H1 (cell line): ENCODE data around the gene ATF7. TPM values are rescaled to one million over a fixed set of nuclear protein-coding genes. Genes with fewer than 3 reads are reported as not detected.

ENCODE experiments used
- CTCF ChIA-PET: fragments of 300-600 bp; sonication (Branson Sonifier 250); formaldehyde crosslinking; loops from one replicate; lab custom pipeline; 2021; ENCODE audit not compliant: partially characterized antibody; lab: Charles Lee
- POLR2A ChIA-PET: fragments of 300-600 bp; sonication (Branson Sonifier 250); formaldehyde crosslinking; loops from one replicate; lab custom pipeline; 2021; ENCODE audit warnings: inconsistent platforms; ENCODE audit not compliant: partially characterized antibody; lab: Charles Lee
- DNase-seq, 2 experiments: peaks; one replicate each; pipeline versions ENCODE4 v3.0.0 to v3.0.0-alpha.2; 2010 to 2022; ENCODE audit warnings: low spot score in 2 of 2, low read depth in 1 of 2, mixed read lengths in 1 of 2
- FAIRE-seq: peaks from 2 replicates; lab custom pipeline; 2011; peaks lifted over from hg19 to GRCh38; lab: Jason Lieb, UNC
- H2AFZ ChIP-seq: 2 replicates; pipeline ENCODE4 v1.8.1; 2012; ENCODE audit warnings: low read length, inconsistent platforms
- H2AK5ac ChIP-seq: 2 replicates; pipeline ENCODE4 v1.6.1; 2013; ENCODE audit warnings: low read depth, low read length
- H2BK120ac ChIP-seq: replicated peaks from 2 replicates; pipeline ENCODE3; 2013; ENCODE audit warnings: low read depth, low read length, inconsistent platforms
- H2BK12ac ChIP-seq: 2 replicates; pipeline ENCODE4 v1.6.1; 2013; ENCODE audit warnings: low read depth, low read length
- H2BK15ac ChIP-seq: 2 replicates; pipeline ENCODE4 v1.6.1; 2013; ENCODE audit warnings: low read length
- H2BK20ac ChIP-seq: 2 replicates; pipeline ENCODE4 v1.6.1; 2013; ENCODE audit warnings: low read length
- H2BK5ac ChIP-seq: 2 replicates; pipeline ENCODE4 v1.6.1; 2013; ENCODE audit warnings: low read depth, low read length
- H3K14ac ChIP-seq: 2 replicates; pipeline ENCODE4 v1.6.1; 2013; ENCODE audit warnings: inconsistent platforms; ENCODE audit not compliant: insufficient read length
- H3K18ac ChIP-seq: 2 replicates; pipeline ENCODE4 v1.6.1; 2013; ENCODE audit warnings: low read length; ENCODE audit errors: extremely low read depth
- H3K23ac ChIP-seq: 2 replicates; pipeline ENCODE4 v1.6.1; 2013; ENCODE audit warnings: inconsistent platforms; ENCODE audit not compliant: insufficient read length
- H3K23me2 ChIP-seq: 2 replicates; pipeline ENCODE4 v1.6.1; 2013; ENCODE audit warnings: low read depth, low read length
- H3K27ac ChIP-seq: 2 replicates; pipeline ENCODE4 v1.6.1; 2011; ENCODE audit warnings: low read depth, low read length, inconsistent platforms
- H3K27me3 ChIP-seq, 4 experiments: replicated peaks in 1 of 4; 1 replicate in 1 of 4; 2 replicates in 3 of 4; pipeline versions ENCODE4 v1.6.1 to v1.8.1; 2011 to 2013; ENCODE audit warnings: low read length in 3 of 4, mild to moderate bottlenecking in 3 of 4, inconsistent platforms in 2 of 4, mixed read lengths in 2 of 4, moderate library complexity in 1 of 4; ENCODE audit not compliant: control insufficient read depth in 3 of 4, insufficient read depth in 3 of 4; ENCODE audit errors: extremely low read depth in 1 of 4
- H3K36me3 ChIP-seq, 4 experiments: 2 replicates each; pipeline versions ENCODE4 v1.6.1 to v1.8.1; 2011 to 2013; ENCODE audit warnings: mild to moderate bottlenecking in 4 of 4, low read length in 3 of 4, moderate library complexity in 2 of 4, control low read depth in 1 of 4, inconsistent platforms in 1 of 4; ENCODE audit not compliant: insufficient read depth in 4 of 4, control insufficient read depth in 2 of 4
- H3K4ac ChIP-seq: replicated peaks from 2 replicates; pipeline ENCODE3; 2013; ENCODE audit warnings: low read length, low read depth, mixed read lengths, inconsistent platforms; ENCODE audit not compliant: insufficient read length
- H3K4me1 ChIP-seq, 4 experiments: replicated peaks in 1 of 4; 1 replicate in 1 of 4; 2 replicates in 3 of 4; pipeline versions ENCODE4 v1.6.1 to v1.8.1; 2011 to 2013; ENCODE audit warnings: low read length in 3 of 4, inconsistent platforms in 2 of 4, mixed read lengths in 1 of 4; ENCODE audit not compliant: insufficient read depth in 4 of 4, control insufficient read depth in 3 of 4
- H3K4me2 ChIP-seq, 2 experiments: 2 replicates each; pipeline versions ENCODE4 v1.6.1 to v1.8.1; 2011 to 2013; ENCODE audit warnings: low read depth in 2 of 2, low read length in 2 of 2, control low read depth in 1 of 2, inconsistent platforms in 1 of 2, mild to moderate bottlenecking in 1 of 2; ENCODE audit not compliant: insufficient read depth in 1 of 2
- H3K4me3 ChIP-seq, 4 experiments: fragments of 200-600, 300-600 bp in 1 of 4; sonication (generic), shearing (Covaris generic), sonication (Bioruptor Twin) in 1 of 4; 2 replicates each; pipeline versions ENCODE4 v1.5.1 to v1.8.1; 2011 to 2016; ENCODE audit warnings: low read length in 4 of 4, low read depth in 3 of 4, control low read depth in 2 of 4, inconsistent platforms in 2 of 4, mild to moderate bottlenecking in 2 of 4, mixed read lengths in 1 of 4, moderate library complexity in 1 of 4; ENCODE audit not compliant: insufficient read depth in 2 of 4; ENCODE audit errors: extremely low read depth in 1 of 4
- H3K56ac ChIP-seq: replicated peaks from 2 replicates; pipeline ENCODE3; 2013; ENCODE audit warnings: low read depth, mild to moderate bottlenecking, mixed read lengths, low read length, inconsistent platforms; ENCODE audit not compliant: insufficient read length
- H3K79me1 ChIP-seq: 2 replicates; pipeline ENCODE4 v1.6.1; 2013; ENCODE audit warnings: low read depth, low read length, control low read depth
- H3K79me2 ChIP-seq, 2 experiments: 2 replicates each; pipeline versions ENCODE4 v1.6.1 to v1.8.1; 2012 to 2013; ENCODE audit warnings: low read length in 2 of 2, mild to moderate bottlenecking in 2 of 2, inconsistent platforms in 1 of 2; ENCODE audit not compliant: insufficient read depth in 2 of 2, control insufficient read depth in 1 of 2
- H3K9ac ChIP-seq, 4 experiments: replicated peaks in 1 of 4; 1 replicate in 1 of 4; 2 replicates in 3 of 4; pipeline versions ENCODE4 v1.6.1 to v1.8.1; 2011 to 2013; ENCODE audit warnings: low read depth in 3 of 4, low read length in 3 of 4, control low read depth in 2 of 4, mild to moderate bottlenecking in 2 of 4, moderate library complexity in 2 of 4, inconsistent platforms in 1 of 4; ENCODE audit errors: extremely low read depth in 1 of 4
- H3K9me3 ChIP-seq, 2 experiments: 2 replicates each; pipeline versions ENCODE4 v1.6.1 to v1.8.1; 2012 to 2013; ENCODE audit warnings: mild to moderate bottlenecking in 2 of 2, moderate library complexity in 2 of 2, control low read depth in 1 of 2, inconsistent platforms in 1 of 2, low read depth in 1 of 2, low read length in 1 of 2, mixed read lengths in 1 of 2; ENCODE audit not compliant: insufficient read depth in 2 of 2
- H4K20me1 ChIP-seq, 2 experiments: replicated peaks in 1 of 2; 2 replicates each; pipeline versions ENCODE3 to v1.8.1; 2011 to 2013; ENCODE audit warnings: inconsistent platforms in 2 of 2, low read length in 2 of 2, mild to moderate bottlenecking in 1 of 2; ENCODE audit not compliant: insufficient read depth in 2 of 2, control insufficient read depth in 1 of 2
- H4K5ac ChIP-seq: 2 replicates; pipeline ENCODE4 v1.6.1; 2013; ENCODE audit warnings: low read length, low read depth, mixed read lengths, inconsistent platforms; ENCODE audit not compliant: insufficient read length
- H4K8ac ChIP-seq: 2 replicates; pipeline ENCODE4 v1.8.0; 2013; ENCODE audit warnings: mild to moderate bottlenecking, moderate library complexity, low read length, inconsistent platforms; ENCODE audit not compliant: insufficient read depth; ENCODE audit errors: extremely low read depth
- H4K91ac ChIP-seq: replicated peaks from 2 replicates; pipeline ENCODE3; 2013; ENCODE audit warnings: low read length, mixed read lengths, inconsistent platforms; ENCODE audit not compliant: insufficient read length
- BCL11A ChIP-seq, 2 experiments: IDR thresholded peaks; one replicate each; pipeline ENCODE4 v1.6.1; 2011; ENCODE audit warnings: low read depth in 2 of 2, low read length in 2 of 2, mild to moderate bottlenecking in 2 of 2
- CTCF ChIP-seq, 3 experiments: IDR thresholded peaks; 1 replicate in 2 of 3; 2 replicates in 1 of 3; pipeline versions ENCODE4 v1.5.1 to v1.6.1; 2011; ENCODE audit warnings: low read length in 3 of 3, mild to moderate bottlenecking in 3 of 3, inconsistent platforms in 2 of 3, low read depth in 1 of 3, moderate library complexity in 1 of 3; ENCODE audit not compliant: insufficient read depth in 1 of 3; ENCODE audit errors: control extremely low read depth in 1 of 3
- JUND ChIP-seq: IDR thresholded peaks from 2 replicates; pipeline ENCODE4 v1.6.1; 2011; ENCODE audit warnings: mild to moderate bottlenecking, improper control_type of control experiment, low read length
- MAX ChIP-seq: IDR thresholded peaks from 2 replicates; pipeline ENCODE4 v1.6.1; 2012; ENCODE audit warnings: inconsistent platforms
- RNF2 ChIP-seq: fragments of 200-900, 300-1000 bp; sonication (generic); IDR thresholded peaks from 2 replicates; pipeline ENCODE4 v1.7.1; 2016; ENCODE audit warnings: borderline replicate concordance, low read depth, mild to moderate bottlenecking, antibody characterized with exemption, low read length; ENCODE audit not compliant: poor library complexity, severe bottlenecking; ENCODE audit errors: missing control alignments
- SIX5 ChIP-seq: IDR thresholded peaks from 2 replicates; pipeline ENCODE4 v1.6.1; 2011; ENCODE audit warnings: mild to moderate bottlenecking, low read depth, low read length
- WGBS, 2 experiments: shearing (Covaris generic) in 1 of 2; methylation state at CpG; one replicate each; pipeline versions ENCODE4 v1.1.6 to v1.1.7; 2013 to 2015; ENCODE audit warnings: low lambda C conversion rate in 2 of 2, mixed read lengths in 2 of 2, inconsistent platforms in 1 of 2, low coverage in 1 of 2, missing lambda C conversion rate in 1 of 2; ENCODE audit not compliant: insufficient replicate concordance in 2 of 2, insufficient coverage in 1 of 2, insufficient read length in 1 of 2; ENCODE audit errors: extremely low coverage in 1 of 2, missing lambda C conversion rate in 1 of 2; 5-methylcytosine and 5-hydroxymethylcytosine counted together
- polyA plus RNA-seq, 7 experiments: library from polyadenylated mRNA; depleted of rRNA in 3 of 7; stranded (reverse) in 5 of 7; unstranded in 2 of 7; fragments of >200 nt in 5 of 7; fragments of 200-250 nt in 2 of 7; gene quantifications; 1 replicate in 5 of 7; 2 replicates in 1 of 7; 4 replicates in 1 of 7; pipeline versions ENCODE4 v1.2.1 to v1.2.3, GENCODE V29; 2011 to 2013; ENCODE audit warnings: missing spikeins in 2 of 7, mixed read lengths in 2 of 7
- total RNA-seq: library from RNA; stranded (reverse); fragmentation: NEBNext Ultra II Directional; extraction: Animal tissue kit (Norgen Biotek cat#: 25700); gene quantifications from 2 replicates; pipeline ENCODE4 v1.2.1, GENCODE V29; 2021

Gene ATF7
- total and polyA plus RNA-seq, 2 of the 8 experiments (the other 6 are each of a cell fraction or from before 2014, with no cell fraction given), result 10.1 to 16.6 TPM

- DNase-seq, result no peak
- Histone ChIP-seq H3K4ac (no peak overlapping the region), H2BK12ac (no peak overlapping the region), H2BK5ac (no peak overlapping the region), H2BK15ac (no peak overlapping the region), H4K91ac (no peak overlapping the region), H3K27me3 (no peaks in the 10 kb centered on the region), H2BK120ac (no peak overlapping the region), H4K20me1 (no peaks in the 10 kb centered on the region), H3K79me2 (no peaks in the 10 kb centered on the region), H3K14ac (no peak overlapping the region), H3K18ac (no peak overlapping the region), H3K4me3 (no peak overlapping the region), H4K8ac (no peak overlapping the region), H4K5ac (no peak overlapping the region), H3K4me2 (0 out of 4 replicates have a peak overlapping the region, but pooled peaks of 1 of the 2 experiments have one; percentile 36), H3K23ac (no peak overlapping the region), H2AFZ (no peak overlapping the region), H3K27ac (0 out of 2 replicates have a peak overlapping the region, but pooled peaks have one; percentile 16), H2BK20ac (no peak overlapping the region), H3K23me2 (no peaks in the 10 kb centered on the region), H3K4me1 (peaks cover 3 to 13% (median 4%) of the 10 kb centered on the region in 4 experiments; a peak in 5 of 7 replicates), H3K9ac (no peak overlapping the region), H3K79me1 (no peaks in the 10 kb centered on the region), H2AK5ac (no peak overlapping the region), H3K9me3 (no peaks in the 10 kb centered on the region), H3K36me3 (peaks cover under 1 to 17% (median 8%) of the 10 kb centered on the region in 4 experiments; a peak in 6 of 8 replicates), H3K56ac (no peak overlapping the region)
- CTCF ChIA-PET, result interaction anchor here (0.9 to 2.1 kb wide), 6 partner anchors 9 to 116 kb away, joined by 3 to 7 read pairs (median 4); partner anchors contain the start of gene ATP5MC2
- FAIRE-seq, result no peak
- POLR2A ChIA-PET, result interaction anchor here (0.9 to 15.7 kb wide), 13 partner anchors 8 to 159 kb away, joined by 3 to 246 read pairs (median 4); partner anchors contain the start of genes ATP5MC2 and TARBP2
- TF ChIP-seq SIX5 (no peak), RNF2 (no peak), CTCF (IDR thresholded peaks at IDR 0.05; ENCODE audit: control extremely low read depth in 1 of 3, insufficient read depth in 1 of 3, low read depth in 1 of 3, low read length in 3 of 3) (no peak), BCL11A (IDR thresholded peaks at IDR 0.05; ENCODE audit: low read depth in 2 of 2, low read length in 2 of 2) (no peak), JUND (no peak), MAX (no peak)
- 97% methylated on average over 2 of the region's 2 CpGs; no CpG with 5 or more reads in 1 of the 2 experiments for WGBS, 2 experiments
These were observed 33.4 kb upstream of the ATF7 start for GRCh38 chr12:53659571-53659981.
